ENCODE measurements around the gene ISL1. TPM values are rescaled to one million over a fixed set of nuclear protein-coding genes. Genes with fewer than 3 reads are reported as not detected.

The ISL1 gene
- total RNA-seq, 1 donor from 2014 or later = not detected

DNA sequence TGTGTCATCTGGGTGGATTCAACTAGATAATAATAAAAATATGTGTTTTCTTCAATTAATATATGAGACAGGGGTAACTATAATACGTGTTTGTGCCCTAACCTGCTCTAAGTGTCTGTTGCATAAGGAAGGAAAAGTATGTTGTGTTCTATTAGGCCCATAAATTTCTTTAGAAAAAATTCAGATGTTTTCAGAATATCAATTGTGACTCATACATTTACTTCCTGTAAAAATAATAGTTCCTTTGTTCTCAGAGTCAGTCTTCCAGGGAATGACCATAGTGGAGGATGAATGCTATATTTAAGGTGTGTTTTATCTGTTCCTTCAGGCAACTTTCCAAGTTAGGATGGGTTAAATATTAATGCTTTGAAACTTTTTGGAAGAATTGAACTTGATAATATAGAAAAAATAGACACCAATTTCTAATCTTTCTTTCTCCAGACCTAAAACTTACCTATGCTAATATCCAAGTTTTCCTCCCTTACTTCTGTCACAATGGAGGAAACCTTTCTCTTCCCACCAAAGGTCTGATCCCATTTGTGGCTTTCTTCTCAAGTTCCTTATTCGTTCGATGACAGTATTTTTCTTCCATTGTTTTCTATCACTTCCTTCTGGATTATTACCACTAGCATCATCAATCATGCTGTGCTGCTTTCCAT lies 49.9 kb downstream of the ISL1 start:
- Mint-ChIP-seq H3K27me3 (ENCODE audit: insufficient read depth) (no peaks in the 10 kb centered on the region), H3K27ac (no peak overlapping the region), H3K4me1 (ENCODE audit: low read depth) (no peaks in the 10 kb centered on the region), H3K4me3 (no peak overlapping the region), H3K9me3 (no peaks in the 10 kb centered on the region), H3K36me3 (ENCODE audit: low read depth) (no peaks in the 10 kb centered on the region)
- intact Hi-C loops (cut with micrococcal nuclease) = no loop called here
- DNase-seq (ENCODE audit: low spot score) = no peak

DNA sequence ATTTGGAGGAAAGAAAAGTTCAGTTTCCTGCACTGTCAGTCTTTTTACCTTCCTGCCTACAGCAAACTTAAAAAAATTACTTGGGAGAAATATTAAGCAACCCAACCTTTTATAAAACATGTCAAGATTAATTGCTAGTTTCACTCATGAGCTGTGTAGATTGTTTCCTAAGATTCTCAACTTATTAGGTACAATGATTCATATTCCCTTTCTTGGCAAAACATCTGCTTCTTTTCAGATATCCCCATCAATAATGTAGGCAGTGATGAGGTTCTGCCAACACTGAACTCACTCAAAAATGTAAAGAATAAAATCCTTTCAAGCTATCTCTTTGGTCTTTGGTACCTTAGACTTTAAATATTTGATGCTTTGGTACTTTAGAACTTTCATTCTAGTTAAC lies 56.0 kb downstream of the ISL1 start:
- H3K27me3 Mint-ChIP-seq (ENCODE audit: insufficient read depth) = no peaks in the 10 kb centered on the region
- H3K9me3 Mint-ChIP-seq = no peaks in the 10 kb centered on the region
- no peak overlapping the region for H3K27ac Mint-ChIP-seq
- intact Hi-C loops (cut with micrococcal nuclease) = no loop called here
- no peak overlapping the region for H3K4me3 Mint-ChIP-seq
- no peaks in the 10 kb centered on the region for H3K4me1 Mint-ChIP-seq (ENCODE audit: low read depth)
- H3K36me3 Mint-ChIP-seq (ENCODE audit: low read depth) = no peaks in the 10 kb centered on the region
- no peak for DNase-seq (ENCODE audit: low spot score)

Measured in activated T-helper 1 cell treated with anti-CD3 and anti-CD28 coated beads, Interleukin-12 subunit alpha, Interleukin-12 subunit beta, Interleukin-2, Interleukin-4 antibody, amounts not matched to agents 30 ng/mL and 10 ng/mL and 1 ng/mL, durations not matched to agents 14 hours and 24 hours and 36 hours (primary cell).